OCI-LY1 (cell line): ENCODE results near the gene METTL1.

ENCODE experiments used
- EZH2 ChIP-seq: fragments of 200-600 bp; sonication (generic), shearing (Covaris generic); IDR thresholded peaks from 2 replicates; pipeline ENCODE4 v1.8.0; 2017; ENCODE audit warnings: borderline replicate concordance, mixed run types, mild to moderate bottlenecking, antibody characterized with exemption, low read length, moderate library complexity, mixed read lengths
- TF ChIP-seq, protein P1 (sequence below): fragments of 200-600 bp; sonication (generic), shearing (Covaris generic); IDR thresholded peaks from 2 replicates; pipeline ENCODE4 v1.5.1; 2017; ENCODE audit warnings: mild to moderate bottlenecking, antibody characterized with exemption, low read length, moderate library complexity, mixed read lengths

DNA sequence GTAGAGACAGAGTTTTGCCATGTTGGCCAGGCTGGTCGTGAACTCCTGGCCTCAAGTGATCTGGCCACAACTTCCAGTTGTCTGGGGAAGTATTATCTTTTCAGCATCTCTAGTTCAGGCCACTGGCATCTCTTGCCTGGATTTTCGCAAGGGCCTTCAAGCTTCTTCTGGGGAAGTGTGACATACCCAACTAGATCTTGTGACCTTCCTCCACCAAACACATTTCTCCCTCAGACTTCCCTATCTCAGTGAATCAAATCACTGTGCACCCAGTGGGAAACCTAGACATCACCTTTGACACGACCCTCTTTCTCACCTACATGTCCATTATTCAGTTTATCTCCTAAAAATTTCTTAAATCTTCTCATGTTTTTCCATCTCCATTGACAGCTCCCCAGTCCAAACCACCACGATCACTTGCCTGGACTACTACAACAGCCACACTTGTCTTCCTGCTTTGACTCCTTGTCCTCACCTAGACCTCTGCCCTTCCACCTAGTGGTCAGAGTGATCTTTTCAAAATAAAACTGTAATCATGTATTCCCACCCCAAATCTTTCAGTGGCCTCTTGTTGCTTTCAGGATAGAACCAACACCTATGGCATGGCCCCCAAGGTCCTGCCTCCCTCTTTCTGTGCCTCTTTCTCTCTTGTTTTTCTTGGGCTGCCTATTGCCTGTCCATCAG lies 3.8 kb upstream of the METTL1 start:
- TF ChIP-seq, protein P1, sequence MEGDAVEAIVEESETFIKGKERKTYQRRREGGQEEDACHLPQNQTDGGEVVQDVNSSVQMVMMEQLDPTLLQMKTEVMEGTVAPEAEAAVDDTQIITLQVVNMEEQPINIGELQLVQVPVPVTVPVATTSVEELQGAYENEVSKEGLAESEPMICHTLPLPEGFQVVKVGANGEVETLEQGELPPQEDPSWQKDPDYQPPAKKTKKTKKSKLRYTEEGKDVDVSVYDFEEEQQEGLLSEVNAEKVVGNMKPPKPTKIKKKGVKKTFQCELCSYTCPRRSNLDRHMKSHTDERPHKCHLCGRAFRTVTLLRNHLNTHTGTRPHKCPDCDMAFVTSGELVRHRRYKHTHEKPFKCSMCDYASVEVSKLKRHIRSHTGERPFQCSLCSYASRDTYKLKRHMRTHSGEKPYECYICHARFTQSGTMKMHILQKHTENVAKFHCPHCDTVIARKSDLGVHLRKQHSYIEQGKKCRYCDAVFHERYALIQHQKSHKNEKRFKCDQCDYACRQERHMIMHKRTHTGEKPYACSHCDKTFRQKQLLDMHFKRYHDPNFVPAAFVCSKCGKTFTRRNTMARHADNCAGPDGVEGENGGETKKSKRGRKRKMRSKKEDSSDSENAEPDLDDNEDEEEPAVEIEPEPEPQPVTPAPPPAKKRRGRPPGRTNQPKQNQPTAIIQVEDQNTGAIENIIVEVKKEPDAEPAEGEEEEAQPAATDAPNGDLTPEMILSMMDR: peak; percentile 38; the same call in 1 of the 2 replicates
- no peak for TF ChIP-seq EZH2
